ENCODE results near the gene PPP1R15A. TPM values are rescaled to one million over a fixed set of nuclear protein-coding genes. Genes with fewer than 3 reads are reported as not detected.
"Not testable (repeated sequence)": the region's sequence is repeated elsewhere in the genome, so short reads cannot be mapped to it uniquely, and the experiment has no call there.

Gene PPP1R15A
- total RNA-seq, 2 experiments from 2014 or later = 23.4 to 31.7 TPM

- intact Hi-C loops (cut with micrococcal nuclease; ENCODE audit: unreplicated experiment) = no loop called here
- Histone ChIP-seq H3K9me2 (ENCODE audit: insufficient read depth, low read length) (no peaks in the 10 kb centered on the region), H3K4me1 (ENCODE audit: insufficient read depth, low read length, poor library complexity, severe bottlenecking) (peaks cover 68% of the 10 kb centered on the region), H3K36me3 (ENCODE audit: insufficient read depth, low read length) (peaks cover 48% of the 10 kb centered on the region), H2AFZ (ENCODE audit: low read length) (no peak overlapping the region), H4K20me1 (ENCODE audit: insufficient read depth, low read length) (peaks cover 4% of the 10 kb centered on the region), H3K4me2 (ENCODE audit: low read length) (no peak overlapping the region), H3K9me3 (ENCODE audit: low read length) (peaks cover 15% of the 10 kb centered on the region), H3K4me3 (ENCODE audit: low read depth, low read length, poor library complexity, severe bottlenecking) (no peak overlapping the region), H3K27ac (ENCODE audit: low read depth, low read length, poor library complexity, severe bottlenecking) (peak overlapping the region; percentile 99), H3K79me2 (ENCODE audit: insufficient read depth, low read depth, low read length) (peaks cover 18% of the 10 kb centered on the region)
- no TSS peak for BruUV-seq (replicated peaks)
- TF ChIP-seq EZH2phosphoT487 (IDR thresholded peaks at IDR 0.05; ENCODE audit: borderline replicate concordance, low read depth, low read length) = no peak
- TF ChIP-seq, protein P1, sequence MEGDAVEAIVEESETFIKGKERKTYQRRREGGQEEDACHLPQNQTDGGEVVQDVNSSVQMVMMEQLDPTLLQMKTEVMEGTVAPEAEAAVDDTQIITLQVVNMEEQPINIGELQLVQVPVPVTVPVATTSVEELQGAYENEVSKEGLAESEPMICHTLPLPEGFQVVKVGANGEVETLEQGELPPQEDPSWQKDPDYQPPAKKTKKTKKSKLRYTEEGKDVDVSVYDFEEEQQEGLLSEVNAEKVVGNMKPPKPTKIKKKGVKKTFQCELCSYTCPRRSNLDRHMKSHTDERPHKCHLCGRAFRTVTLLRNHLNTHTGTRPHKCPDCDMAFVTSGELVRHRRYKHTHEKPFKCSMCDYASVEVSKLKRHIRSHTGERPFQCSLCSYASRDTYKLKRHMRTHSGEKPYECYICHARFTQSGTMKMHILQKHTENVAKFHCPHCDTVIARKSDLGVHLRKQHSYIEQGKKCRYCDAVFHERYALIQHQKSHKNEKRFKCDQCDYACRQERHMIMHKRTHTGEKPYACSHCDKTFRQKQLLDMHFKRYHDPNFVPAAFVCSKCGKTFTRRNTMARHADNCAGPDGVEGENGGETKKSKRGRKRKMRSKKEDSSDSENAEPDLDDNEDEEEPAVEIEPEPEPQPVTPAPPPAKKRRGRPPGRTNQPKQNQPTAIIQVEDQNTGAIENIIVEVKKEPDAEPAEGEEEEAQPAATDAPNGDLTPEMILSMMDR (conservative IDR thresholded peaks at IDR 0.05; ENCODE audit: low read length) = no peak
- CTCF ChIA-PET (ENCODE audit: unreplicated experiment) = no interaction called here
- POLR2A ChIA-PET = interaction anchor here (1.1 kb wide), 1 partner anchor 55 kb away, joined by 3 read pairs; the partner anchor contains the start of gene DHDH
- no peak for DNase-seq (ENCODE audit: low spot score)
Observed at GRCh38 chr19:48878196-48879024, 6.2 kb downstream of the PPP1R15A start.

DNA sequence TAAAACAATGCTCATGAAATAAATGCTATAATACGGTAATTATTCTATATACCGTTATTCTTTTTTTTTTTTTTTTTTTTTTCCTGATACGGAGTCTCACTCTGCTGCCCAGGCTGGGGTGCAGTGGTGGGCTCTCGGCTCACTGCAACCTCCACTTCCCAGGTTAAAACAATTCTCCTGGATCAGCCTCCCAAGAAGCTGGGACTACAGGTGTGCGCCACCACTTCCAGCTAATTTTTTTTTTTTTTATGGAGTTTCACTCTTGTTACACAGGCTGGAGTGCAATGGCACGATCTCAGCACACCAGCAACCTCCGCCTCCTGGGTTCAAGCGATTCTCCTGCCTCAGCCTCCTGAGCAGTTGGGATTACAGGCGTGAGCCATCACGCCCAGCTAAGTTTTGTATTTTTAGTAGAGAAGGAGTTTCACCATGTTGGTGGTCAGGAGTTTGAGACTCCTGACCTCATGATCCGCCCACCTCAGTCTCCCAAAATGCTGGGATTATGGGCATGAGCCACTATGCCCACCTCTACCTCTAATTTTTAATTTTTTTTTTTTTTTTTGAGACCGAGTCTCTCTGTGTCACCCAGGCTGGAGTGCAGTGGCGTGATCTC, 6.9 kb downstream of the PPP1R15A start:
- DNase-seq (ENCODE audit: low spot score) = no peak
- peaks cover 15% of the 10 kb centered on the region for H3K9me3 ChIP-seq (ENCODE audit: low read length)
- peaks cover 61% of the 10 kb centered on the region for H3K4me1 ChIP-seq (ENCODE audit: insufficient read depth, low read length, poor library complexity, severe bottlenecking)
- H3K36me3 ChIP-seq (ENCODE audit: insufficient read depth, low read length) = peaks cover 41% of the 10 kb centered on the region
- H3K79me2 ChIP-seq (ENCODE audit: insufficient read depth, low read depth, low read length) = peaks cover 11% of the 10 kb centered on the region
- no peak overlapping the region for H3K4me2 ChIP-seq (ENCODE audit: low read length)
- no peak overlapping the region for H3K4me3 ChIP-seq (ENCODE audit: low read depth, low read length, poor library complexity, severe bottlenecking)
- intact Hi-C loops (cut with micrococcal nuclease; ENCODE audit: unreplicated experiment) = no loop called here
- H4K20me1 ChIP-seq (ENCODE audit: insufficient read depth, low read length) = no peaks in the 10 kb centered on the region
- ChIA-PET POLR2A (interaction anchor here (1.1 kb wide), 1 partner anchor 54 kb away, joined by 3 read pairs; the partner anchor contains the start of gene DHDH), CTCF (ENCODE audit: unreplicated experiment) (no interaction called here)
- no peak for TF ChIP-seq EZH2phosphoT487 (IDR thresholded peaks at IDR 0.05; ENCODE audit: borderline replicate concordance, low read depth, low read length)
- TF ChIP-seq, protein P1 (conservative IDR thresholded peaks at IDR 0.05; ENCODE audit: low read length) = no peak
- BruUV-seq (replicated peaks) = no TSS peak
- no peaks in the 10 kb centered on the region for H3K9me2 ChIP-seq (ENCODE audit: insufficient read depth, low read length)
- H2AFZ ChIP-seq (ENCODE audit: low read length) = no peak overlapping the region
- H3K27ac ChIP-seq (ENCODE audit: low read depth, low read length, poor library complexity, severe bottlenecking) = peak overlapping the region; percentile 19

DNA sequence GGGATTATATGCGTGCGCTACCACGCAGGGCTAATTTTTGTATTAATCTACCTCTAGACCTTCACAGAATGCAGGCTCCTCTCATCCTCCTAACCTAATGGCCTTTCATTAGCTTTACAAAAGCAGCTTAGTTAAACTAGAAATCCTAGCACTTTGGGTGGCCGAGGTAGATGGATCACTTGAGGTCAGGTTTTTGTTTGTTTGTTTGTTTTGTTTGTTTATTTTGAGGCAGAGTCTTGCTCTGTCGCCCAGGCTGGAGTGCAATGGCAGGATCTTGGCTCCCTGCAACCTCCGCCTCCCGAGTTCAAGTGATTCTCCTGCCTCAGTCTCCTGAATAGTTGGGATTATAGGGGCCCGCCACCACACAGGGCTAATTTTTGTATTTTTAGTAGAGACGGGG, 7.5 kb downstream of the PPP1R15A start:
- POLR2A ChIA-PET = interaction anchor here (0.7 kb wide), 1 partner anchor 619 kb away, joined by 4 read pairs; no protein-coding TSS in a partner anchor
- Histone ChIP-seq H3K4me1 (ENCODE audit: insufficient read depth, low read length, poor library complexity, severe bottlenecking) (peaks cover 55% of the 10 kb centered on the region), H3K9me3 (ENCODE audit: low read length) (peaks cover 15% of the 10 kb centered on the region), H3K36me3 (ENCODE audit: insufficient read depth, low read length) (peaks cover 35% of the 10 kb centered on the region), H3K27ac (ENCODE audit: low read depth, low read length, poor library complexity, severe bottlenecking) (peak overlapping the region; percentile 19)
- H3K9me2 ChIP-seq (ENCODE audit: insufficient read depth, low read length); CTCF ChIA-PET (ENCODE audit: unreplicated experiment); BruUV-seq (replicated peaks); H4K20me1 ChIP-seq (ENCODE audit: insufficient read depth, low read length); H3K4me2 ChIP-seq (ENCODE audit: low read length); intact Hi-C loops (cut with micrococcal nuclease; ENCODE audit: unreplicated experiment); H2AFZ ChIP-seq (ENCODE audit: low read length); DNase-seq (ENCODE audit: low spot score); H3K79me2 ChIP-seq (ENCODE audit: insufficient read depth, low read depth, low read length); H3K4me3 ChIP-seq (ENCODE audit: low read depth, low read length, poor library complexity, severe bottlenecking): not testable (repeated sequence)
